Spleen (tissue), 11 donors: ENCODE measurements around the gene CATSPER3. TPM values are rescaled to one million over a fixed set of nuclear protein-coding genes. Genes with fewer than 3 reads are reported as not detected.

Experiments used
- DNase-seq: peaks from one replicate; pipeline ENCODE4 v3.0.0-alpha.2; 2020
- H3K27ac ChIP-seq, 8 donors: fragments of 200-600 bp; sonication (generic) in 7 of 8; 1 replicate in 4 of 8; 2 replicates in 4 of 8; pipeline versions ENCODE4 v1.5.0 to v1.8.0; 2016 to 2021; ENCODE audit warnings: inconsistent platforms in 4 of 8, mild to moderate bottlenecking in 4 of 8, moderate library complexity in 1 of 8
- H3K27me3 ChIP-seq, 7 donors: fragments of 200-600 bp; sonication (generic) in 6 of 7; replicated peaks in 1 of 7; 1 replicate in 4 of 7; 2 replicates in 3 of 7; pipeline versions ENCODE4 v1.5.0 to v1.8.0; 2016 to 2021; ENCODE audit warnings: inconsistent platforms in 3 of 7, mild to moderate bottlenecking in 1 of 7
- H3K36me3 ChIP-seq, 6 donors: fragments of 200-600 bp; sonication (generic) in 5 of 6; 1 replicate in 4 of 6; 2 replicates in 2 of 6; pipeline versions ENCODE4 v1.5.0 to v1.8.0; 2016 to 2021; ENCODE audit warnings: inconsistent platforms in 2 of 6
- H3K4me1 ChIP-seq, 6 donors: fragments of 200-600 bp; sonication (generic) in 5 of 6; 1 replicate in 3 of 6; 2 replicates in 3 of 6; pipeline versions ENCODE4 v1.5.0 to v1.8.0; 2016 to 2021; ENCODE audit warnings: inconsistent platforms in 3 of 6
- H3K4me3 ChIP-seq, 8 donors: fragments of 200-600 bp; sonication (generic) in 7 of 8; 1 replicate in 4 of 8; 2 replicates in 4 of 8; pipeline versions ENCODE4 v1.5.0 to v1.8.0; 2016 to 2021; ENCODE audit warnings: inconsistent platforms in 4 of 8, mild to moderate bottlenecking in 4 of 8, moderate library complexity in 2 of 8
- H3K9me3 ChIP-seq, 8 donors: fragments of 200-600 bp; sonication (generic) in 7 of 8; 1 replicate in 4 of 8; 2 replicates in 4 of 8; pipeline versions ENCODE4 v1.5.0 to v1.8.0; 2016 to 2021; ENCODE audit warnings: inconsistent platforms in 4 of 8
- POLR2A ChIP-seq, 3 donors: fragments of 450-650 bp; IDR thresholded peaks; one replicate each; pipeline ENCODE4 v1.5.1; 2017; ENCODE audit warnings: antibody characterized with exemption in 3 of 3, mild to moderate bottlenecking in 1 of 3
- POLR2AphosphoS5 ChIP-seq, 3 donors: sonication (generic); formaldehyde crosslinking; IDR thresholded peaks; one replicate each; pipeline ENCODE4 v1.5.1; 2017; ENCODE audit warnings: antibody characterized with exemption in 3 of 3
- WGBS, 5 donors: extraction: QIAGEN DNeasy Blood & Tissue Kit in 3 of 5; methylation state at CpG; one replicate each; pipeline versions ENCODE4 v1.1.5 to v1.1.7; 2013 to 2018; 5-methylcytosine and 5-hydroxymethylcytosine counted together
- intact Hi-C: fragments of 100-400 bp; cut with DNase I; formaldehyde crosslinking; loops from one replicate; pipeline ENCODE4 v1.15.0; 2023; ENCODE audit warnings: low total_unique reads
- polyA plus RNA-seq, 3 donors: library from polyadenylated mRNA; stranded (reverse); fragments of 200-250 nt; gene quantifications; one replicate each; pipeline ENCODE4 v1.2.1, GENCODE V29; 2013
- total RNA-seq, 7 donors: library from RNA; depleted of rRNA in 3 of 7; stranded (reverse); fragments of >200 nt in 3 of 7; fragmentation: NEBNext Ultra II Directional in 4 of 7; extraction: Animal tissue kit (Norgen Biotek cat#: 25700) in 4 of 7; gene quantifications; one replicate each; pipeline versions ENCODE4 v1.1.0 to v1.2.1, GENCODE V29; 2016 to 2021
- TF ChIP-seq, protein P1 (sequence below), 11 experiments: fragments of 200-600 bp in 7 of 11; fragments of 450-650 bp in 4 of 11; sonication (generic) in 4 of 11; IDR thresholded peaks in 8 of 11; conservative IDR thresholded peaks in 3 of 11; 1 replicate in 7 of 11; 2 replicates in 4 of 11; pipeline versions ENCODE4 v1.4.0 to v1.8.0; 2016 to 2021; ENCODE audit warnings: antibody characterized with exemption in 11 of 11, inconsistent platforms in 4 of 11, mild to moderate bottlenecking in 1 of 11
- donor health status: healthy with polysubstance abuse.
- donor health status: DM: no; HTN: no; CAD: no; lungs with moderate emphysema.
- donor health status: DM: no; HTN: no; CAD: no.
- donor health status: Bipolar disorder and iron deficiency.
- donor health status: healthy.
- donor health status: DM: no; HTN: no; CAD: no.
- donor health status: DM: yes; HTN: yes; CAD: no.

CATSPER3 gene
- total and polyA plus RNA-seq, 10 donors, result 0.35 to 0.89 (median 0.44) TPM; not detected in 3

DNA sequence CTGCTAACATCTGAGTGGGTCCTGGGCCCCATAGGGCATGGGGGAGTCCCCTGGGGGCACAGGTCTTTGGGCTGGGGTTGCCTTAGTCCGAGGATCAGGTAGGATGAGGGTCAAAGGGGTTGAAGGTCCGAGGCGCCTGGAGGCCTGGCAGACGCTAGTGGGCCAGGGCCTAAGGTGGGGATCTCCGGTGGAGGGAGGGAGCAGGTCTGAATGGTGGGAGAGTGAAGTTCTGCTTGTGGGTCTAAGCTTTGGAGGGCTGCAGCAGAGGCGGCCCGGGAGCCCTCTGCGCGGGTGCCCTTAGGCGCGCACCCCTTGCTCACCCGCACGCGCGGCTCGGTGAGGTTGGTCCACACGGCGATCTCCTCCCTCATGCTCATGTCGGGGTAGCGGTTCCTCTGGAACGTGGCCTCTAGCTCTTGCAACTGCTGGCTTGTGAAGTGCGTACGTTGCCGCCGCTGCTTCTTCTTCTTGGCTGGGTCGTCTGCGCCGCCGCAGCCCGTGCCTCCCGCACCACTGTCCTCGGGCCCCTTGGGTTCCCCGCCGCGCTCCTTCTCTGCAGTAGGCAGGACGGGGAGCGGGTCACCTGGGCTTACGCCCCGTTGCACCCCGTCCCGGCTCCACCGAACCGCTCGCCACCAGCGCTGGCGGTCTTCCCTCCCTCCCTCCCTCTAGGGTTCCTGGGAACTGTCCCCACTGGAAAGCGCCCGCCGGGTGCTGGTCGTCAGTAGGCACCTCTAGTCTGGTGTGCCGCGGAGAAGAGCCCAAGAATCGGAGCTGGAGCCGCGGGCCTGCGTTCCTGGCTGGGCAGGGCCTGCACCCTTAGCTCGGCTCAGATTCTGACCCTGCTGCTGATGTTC is 63.5 kb downstream of the CATSPER3 start:
- Histone ChIP-seq H3K9me3 (peaks cover 0 to 10% (median 0%) of the 10 kb centered on the region in 8 donors), H3K36me3 (no peaks in the 10 kb centered on the region), H3K27ac (no peak overlapping the region), H3K4me3 (peak overlapping the region; percentile 4 to 62 (median 24)), H3K4me1 (peaks cover 24 to 75% (median 55%) of the 10 kb centered on the region in 6 donors), H3K27me3 (peaks cover 36 to 100% (median 99%) of the 10 kb centered on the region in 7 donors)
- DNase-seq, result no peak
- TF ChIP-seq, protein P1, sequence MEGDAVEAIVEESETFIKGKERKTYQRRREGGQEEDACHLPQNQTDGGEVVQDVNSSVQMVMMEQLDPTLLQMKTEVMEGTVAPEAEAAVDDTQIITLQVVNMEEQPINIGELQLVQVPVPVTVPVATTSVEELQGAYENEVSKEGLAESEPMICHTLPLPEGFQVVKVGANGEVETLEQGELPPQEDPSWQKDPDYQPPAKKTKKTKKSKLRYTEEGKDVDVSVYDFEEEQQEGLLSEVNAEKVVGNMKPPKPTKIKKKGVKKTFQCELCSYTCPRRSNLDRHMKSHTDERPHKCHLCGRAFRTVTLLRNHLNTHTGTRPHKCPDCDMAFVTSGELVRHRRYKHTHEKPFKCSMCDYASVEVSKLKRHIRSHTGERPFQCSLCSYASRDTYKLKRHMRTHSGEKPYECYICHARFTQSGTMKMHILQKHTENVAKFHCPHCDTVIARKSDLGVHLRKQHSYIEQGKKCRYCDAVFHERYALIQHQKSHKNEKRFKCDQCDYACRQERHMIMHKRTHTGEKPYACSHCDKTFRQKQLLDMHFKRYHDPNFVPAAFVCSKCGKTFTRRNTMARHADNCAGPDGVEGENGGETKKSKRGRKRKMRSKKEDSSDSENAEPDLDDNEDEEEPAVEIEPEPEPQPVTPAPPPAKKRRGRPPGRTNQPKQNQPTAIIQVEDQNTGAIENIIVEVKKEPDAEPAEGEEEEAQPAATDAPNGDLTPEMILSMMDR (IDR thresholded peaks at IDR 0.05 in 8 of 11, conservative IDR thresholded peaks at IDR 0.05 in 3 of 11), result no peak
- peak in 1 of 3 donors; percentile 28 for TF ChIP-seq POLR2AphosphoS5 (IDR thresholded peaks at IDR 0.05)
- 4 to 10% (median 8%) methylated on average over 22 to 57 of the region's 57 CpGs for WGBS, 5 donors
- intact Hi-C loops, result no loop called here

DNA sequence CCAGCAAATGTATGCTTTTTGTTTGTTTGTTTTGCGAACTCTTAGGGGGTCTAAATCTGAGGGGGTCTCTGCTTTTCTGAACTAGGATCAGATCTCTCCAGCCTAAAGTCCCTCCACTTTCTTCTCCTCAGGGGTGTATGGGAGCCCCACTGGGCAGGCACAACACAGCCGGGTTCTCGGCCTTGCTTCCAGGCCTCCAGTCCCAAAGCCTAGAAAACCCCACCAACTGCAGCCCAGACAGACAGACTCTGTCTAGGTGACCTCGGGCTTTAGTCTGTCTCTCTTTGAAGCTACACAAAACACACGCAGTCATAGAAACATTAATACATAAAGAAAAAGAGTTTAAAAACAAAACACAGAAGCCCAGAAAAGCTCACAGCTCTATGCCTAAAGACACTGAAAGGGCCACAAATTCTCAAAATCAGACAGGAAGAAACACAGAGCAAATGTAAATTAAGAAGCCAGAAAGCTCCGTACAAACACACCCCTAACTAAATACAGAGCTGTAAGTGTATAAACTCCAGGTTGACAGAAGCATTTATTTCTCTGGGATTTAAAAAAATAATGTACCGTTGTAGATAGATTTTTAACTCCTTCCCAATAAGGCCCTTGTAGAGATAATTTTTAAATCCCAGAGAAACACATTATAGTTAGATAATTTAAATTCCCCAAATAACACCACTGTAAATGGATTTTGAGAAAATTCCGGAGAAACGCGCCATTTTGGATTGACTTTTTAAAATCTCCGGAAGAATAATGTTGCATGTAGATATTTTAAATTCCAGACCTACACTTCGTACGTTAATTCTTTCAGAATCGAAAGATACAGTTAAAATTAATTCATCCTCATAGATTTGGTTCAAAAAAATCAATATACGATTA is 64.3 kb downstream of the CATSPER3 start:
- H3K4me3 ChIP-seq, result peak overlapping the region in 4 of 8 donors; percentile 26 to 67 (median 44)
- no peaks in the 10 kb centered on the region for H3K36me3 ChIP-seq
- 20 to 33% (median 27%) methylated on average over 15 of the region's 15 CpGs for WGBS, 5 donors
- DNase-seq, result no peak
- TF ChIP-seq POLR2AphosphoS5 (IDR thresholded peaks at IDR 0.05) (no peak), POLR2A (IDR thresholded peaks at IDR 0.05) (no peak)
- TF ChIP-seq, protein P1 (IDR thresholded peaks at IDR 0.05 in 8 of 11, conservative IDR thresholded peaks at IDR 0.05 in 3 of 11), result no peak
- peaks cover 0 to 10% (median 0%) of the 10 kb centered on the region in 8 donors for H3K9me3 ChIP-seq
- H3K4me1 ChIP-seq, result peaks cover 24 to 75% (median 55%) of the 10 kb centered on the region in 6 donors
- H3K27ac ChIP-seq, result no peak overlapping the region
- H3K27me3 ChIP-seq, result peaks cover 34 to 100% (median 100%) of the 10 kb centered on the region in 7 donors
- intact Hi-C loops, result no loop called here

DNA sequence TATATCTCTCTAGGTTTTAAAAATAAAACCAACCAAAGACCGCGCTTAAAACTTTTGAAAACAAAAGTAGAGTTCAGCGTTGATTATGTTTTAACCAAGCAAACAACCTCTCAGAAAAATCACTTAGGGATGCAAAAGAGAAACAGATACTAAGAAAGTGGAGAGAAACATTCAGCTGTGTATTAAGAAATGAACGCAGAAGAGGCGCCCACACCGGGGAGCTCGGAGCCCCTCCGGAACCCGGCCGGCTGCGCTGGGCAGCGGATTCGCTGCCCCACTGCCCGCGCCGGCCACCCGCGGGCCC is 64.9 kb downstream of the CATSPER3 start:
- peaks cover 31 to 100% (median 100%) of the 10 kb centered on the region in 7 donors for H3K27me3 ChIP-seq
- TF ChIP-seq POLR2AphosphoS5 (IDR thresholded peaks at IDR 0.05) (no peak), POLR2A (IDR thresholded peaks at IDR 0.05) (no peak)
- TF ChIP-seq, protein P1 (IDR thresholded peaks at IDR 0.05 in 8 of 11, conservative IDR thresholded peaks at IDR 0.05 in 3 of 11), result no peak
- H3K4me3 ChIP-seq, result peak overlapping the region in 7 of 8 donors; percentile 35 to 67 (median 43)
- DNase-seq, result no peak
- no peak overlapping the region for H3K27ac ChIP-seq
- H3K36me3 ChIP-seq, result no peaks in the 10 kb centered on the region
- H3K4me1 ChIP-seq, result peaks cover 24 to 70% (median 54%) of the 10 kb centered on the region in 6 donors
- intact Hi-C loops, result no loop called here
- H3K9me3 ChIP-seq, result peaks cover 0 to 10% (median 0%) of the 10 kb centered on the region in 8 donors
- WGBS, 5 donors, result 4 to 8% (median 6%) methylated on average over 18 of the region's 18 CpGs
